SK-N-SH (cell line): ENCODE data around the gene MSL3B.

Experiments used
- CTCF ChIA-PET: fragments of 300-600, 350-600 bp; formaldehyde crosslinking; extraction: SDS; loops from one replicate; lab custom pipeline; 2021; lab: Yijun Ruan, JAX
- POLR2A ChIA-PET: fragments of 350-600 bp; sonication (Branson Sonifier 250); formaldehyde crosslinking; extraction: SDS; loops from one replicate; lab custom pipeline; 2020; ENCODE audit warnings: antibody characterized with exemption, inconsistent platforms; lab: Yijun Ruan, JAX
- DNase-seq: peaks from one replicate; pipeline ENCODE4 v3.0.0; 2012
- H2AFZ ChIP-seq: fragments of 200-600 bp; sonication (generic); 2 replicates; pipeline ENCODE4 v1.8.1; 2016; ENCODE audit warnings: antibody characterized with exemption, mild to moderate bottlenecking, low read depth
- H3F3A ChIP-seq: fragments of 200-600 bp; sonication (generic); replicated peaks from 2 replicates; pipeline ENCODE3; 2016; ENCODE audit warnings: antibody characterized with exemption, mild to moderate bottlenecking; ENCODE audit not compliant: insufficient read depth
- H3K27ac ChIP-seq, 2 experiments: fragments of 200-500 bp in 1 of 2; fragments of 200-600 bp in 1 of 2; sonication (Bioruptor generic) in 1 of 2; sonication (generic), shearing (Covaris generic) in 1 of 2; 2 replicates each; pipeline versions ENCODE4 v1.5.1 to v1.6.1; 2014 to 2016; ENCODE audit warnings: low read depth in 2 of 2, inconsistent platforms in 1 of 2, low read length in 1 of 2, mild to moderate bottlenecking in 1 of 2, mixed read lengths in 1 of 2
- H3K27me3 ChIP-seq: fragments of 200-600 bp; sonication (generic), shearing (Covaris generic); 2 replicates; pipeline ENCODE4 v1.6.1; 2016; ENCODE audit warnings: mixed run types; ENCODE audit not compliant: insufficient read depth
- H3K36me3 ChIP-seq, 2 experiments: fragments of 200-500 bp in 1 of 2; fragments of 200-600 bp in 1 of 2; sonication (Bioruptor generic) in 1 of 2; sonication (generic) in 1 of 2; replicated peaks in 1 of 2; 2 replicates each; pipeline versions ENCODE3 to v1.5.1; 2014 to 2016; ENCODE audit warnings: low read length in 1 of 2, mild to moderate bottlenecking in 1 of 2; ENCODE audit not compliant: insufficient read depth in 2 of 2, control insufficient read depth in 1 of 2
- H3K4me1 ChIP-seq, 2 experiments: fragments of 200-500 bp in 1 of 2; fragments of 200-600 bp in 1 of 2; sonication (Bioruptor generic) in 1 of 2; sonication (generic), shearing (Covaris generic) in 1 of 2; 2 replicates each; pipeline versions ENCODE4 v1.5.1 to v1.6.1; 2014 to 2016; ENCODE audit warnings: low read depth in 1 of 2, low read length in 1 of 2, mixed run types in 1 of 2; ENCODE audit not compliant: insufficient read depth in 2 of 2, control insufficient read depth in 1 of 2
- H3K4me2 ChIP-seq: fragments of 200-600 bp; sonication (generic), shearing (Covaris generic); 2 replicates; pipeline ENCODE4 v1.6.1; 2017; ENCODE audit warnings: mixed run types
- H3K4me3 ChIP-seq, 2 experiments: fragments of 200-500 bp in 1 of 2; fragments of 200-600 bp in 1 of 2; sonication (Bioruptor generic) in 1 of 2; sonication (generic), shearing (Covaris generic) in 1 of 2; 2 replicates each; pipeline versions ENCODE4 v1.5.1 to v1.8.1; 2014 to 2016; ENCODE audit warnings: low read depth in 2 of 2, inconsistent platforms in 1 of 2, low read length in 1 of 2, mild to moderate bottlenecking in 1 of 2, mixed read lengths in 1 of 2, moderate library complexity in 1 of 2
- H3K79me2 ChIP-seq: fragments of 200-600 bp; sonication (generic); 2 replicates; pipeline ENCODE4 v1.8.1; 2017; ENCODE audit warnings: mild to moderate bottlenecking; ENCODE audit not compliant: insufficient read depth
- H3K9ac ChIP-seq: fragments of 200-600 bp; sonication (generic); 2 replicates; pipeline ENCODE4 v1.6.1; 2017; ENCODE audit warnings: mixed run types
- H3K9me2 ChIP-seq: fragments of 200-600 bp; sonication (generic); 2 replicates; pipeline ENCODE4 v1.6.1; 2017; ENCODE audit warnings: mixed run types
- H3K9me3 ChIP-seq: fragments of 200-600 bp; sonication (generic); 2 replicates; pipeline ENCODE4 v1.6.1; 2017; ENCODE audit warnings: mixed run types, mild to moderate bottlenecking, moderate library complexity
- H4K20me1 ChIP-seq: fragments of 200-600 bp; sonication (generic); 2 replicates; pipeline ENCODE4 v1.6.1; 2017; ENCODE audit warnings: mild to moderate bottlenecking, mixed run types; ENCODE audit not compliant: insufficient read depth
- CTCF ChIP-seq: fragments of 200-600 bp; sonication (generic); IDR thresholded peaks from 2 replicates; pipeline ENCODE4 v1.6.1; 2017; ENCODE audit warnings: antibody characterized with exemption, mild to moderate bottlenecking, moderate library complexity
- ELF1 ChIP-seq: IDR thresholded peaks from 2 replicates; pipeline ENCODE4 v1.4.0; 2012
- EP300 ChIP-seq, 2 experiments: IDR thresholded peaks; 2 replicates each; pipeline versions ENCODE4 v1.4.0 to v1.6.1; 2012; ENCODE audit warnings: borderline replicate concordance in 1 of 2, low read depth in 1 of 2, low read length in 1 of 2
- EZH2phosphoT487 ChIP-seq: fragments of 200-600 bp; sonication (generic); IDR thresholded peaks from 2 replicates; pipeline ENCODE4 v1.6.1; 2017; ENCODE audit warnings: low read depth, mixed run types, mild to moderate bottlenecking, antibody characterized with exemption, moderate library complexity, borderline replicate concordance
- FOXJ3 ChIP-seq: sonication (generic); formaldehyde crosslinking; IDR thresholded peaks from 2 replicates; pipeline ENCODE4 v1.5.1; 2020; ENCODE audit warnings: mild to moderate bottlenecking, missing genetic modification reagents
- FOXM1 ChIP-seq: IDR thresholded peaks from 2 replicates; pipeline ENCODE4 v1.4.0; 2012; ENCODE audit warnings: low read depth, mild to moderate bottlenecking
- GABPA ChIP-seq: IDR thresholded peaks from 2 replicates; pipeline ENCODE4 v1.4.0; 2012; ENCODE audit warnings: low read depth, mild to moderate bottlenecking
- IRF3 ChIP-seq: fragments of 150-350 bp; IDR thresholded peaks from 2 replicates; pipeline ENCODE4 v1.6.1; 2016; ENCODE audit warnings: mild to moderate bottlenecking, low read depth, low read length
- MAX ChIP-seq: IDR thresholded peaks from 2 replicates; pipeline ENCODE4 v1.4.0; 2012; ENCODE audit warnings: low read depth
- MXI1 ChIP-seq: IDR thresholded peaks from 2 replicates; pipeline ENCODE4 v1.6.1; 2012; ENCODE audit warnings: mild to moderate bottlenecking, low read depth, low read length, improper control_type of control experiment
- NRF1 ChIP-seq: IDR thresholded peaks from 2 replicates; pipeline ENCODE4 v1.6.1; 2012; ENCODE audit warnings: low read depth, mild to moderate bottlenecking, low read length
- RAD21 ChIP-seq: IDR thresholded peaks from 2 replicates; pipeline ENCODE4 v1.6.1; 2012; ENCODE audit warnings: mild to moderate bottlenecking, low read length
- REST ChIP-seq: IDR thresholded peaks from 2 replicates; pipeline ENCODE4 v1.6.1; 2012; ENCODE audit warnings: mild to moderate bottlenecking, low read depth, low read length, moderate library complexity
- RFX5 ChIP-seq: IDR thresholded peaks from 2 replicates; pipeline ENCODE4 v1.6.1; 2012; ENCODE audit warnings: mild to moderate bottlenecking, improper control_type of control experiment, low read length
- RXRA ChIP-seq: IDR thresholded peaks from 2 replicates; pipeline ENCODE4 v1.4.0; 2012; ENCODE audit warnings: low read depth, mild to moderate bottlenecking, borderline replicate concordance
- SIN3A ChIP-seq: IDR thresholded peaks from 2 replicates; pipeline ENCODE4 v1.6.1; 2012; ENCODE audit warnings: low read depth, mild to moderate bottlenecking, low read length, moderate library complexity, borderline replicate concordance
- SMC3 ChIP-seq: IDR thresholded peaks from 2 replicates; pipeline ENCODE4 v1.6.1; 2012; ENCODE audit warnings: low read depth, low read length, improper control_type of control experiment
- TAF1 ChIP-seq: IDR thresholded peaks from 2 replicates; pipeline ENCODE4 v1.6.1; 2012; ENCODE audit warnings: low read depth, mild to moderate bottlenecking, low read length, moderate library complexity, borderline replicate concordance
- WGBS: methylation state at CpG from one replicate; pipeline ENCODE4 v1.1.6; 2017; ENCODE audit warnings: low lambda C conversion rate; 5-methylcytosine and 5-hydroxymethylcytosine counted together

MSL3B gene

GRCh38 chr2:233832869-233833311 is 35.3 kb downstream of the MSL3B start:
- POLR2A ChIA-PET, result no interaction called here
- peaks cover 12% of the 10 kb centered on the region; the same call in 1 of the 2 replicates for H4K20me1 ChIP-seq
- TF ChIP-seq MAX (no peak), RXRA (no peak), IRF3 (no peak), EP300 (IDR thresholded peaks at IDR 0.05; ENCODE audit: borderline replicate concordance in 1 of 2, low read depth in 1 of 2, low read length in 1 of 2) (no peak), EZH2phosphoT487 (no peak), FOXM1 (no peak), RAD21 (peak; percentile 73), SIN3A (no peak), CTCF (peak; percentile 40), RFX5 (no peak), ELF1 (no peak), REST (no peak), SMC3 (peak; percentile 37; the same call in 1 of the 2 replicates), NRF1 (no peak), GABPA (no peak), MXI1 (no peak), TAF1 (no peak), FOXJ3 (CRISPR knock-in tag) (no peak)
- TF ChIP-seq, all 33 proteins: peak for 3
- Histone ChIP-seq H3K9ac (no peak overlapping the region), H3K27ac (peak overlapping the region in 1 of 2 experiments; percentile 45; a peak in 2 of 4 replicates), H3K9me3 (no peaks in the 10 kb centered on the region), H3K4me2 (no peak overlapping the region), H3K27me3 (no peaks in the 10 kb centered on the region), H3K4me3 (no peak overlapping the region), H3K4me1 (peaks cover 0 to 8% of the 10 kb centered on the region in 2 experiments; a peak in 1 of 4 replicates), H3K9me2 (no peaks in the 10 kb centered on the region), H3K36me3 (peaks cover 17 to 20% of the 10 kb centered on the region in 2 experiments), H2AFZ (no peak overlapping the region), H3F3A (peaks cover 4% of the 10 kb centered on the region), H3K79me2 (peaks cover 24% of the 10 kb centered on the region)
- peak; percentile 67 for DNase-seq
- CTCF ChIA-PET, result interaction anchor here (0.9 to 3.0 kb wide), 11 partner anchors 9 to 561 kb away, joined by 3 to 19 read pairs (median 4); no protein-coding TSS in a partner anchor
- WGBS, result 66% methylated on average over 7 of the region's 7 CpGs
